HUDEP-2 (cell line): Measurements from ENCODE around the gene AHCYL2.
"Not testable (repeated sequence)": the region's sequence is repeated elsewhere in the genome, so short reads cannot be mapped to it uniquely, and the experiment has no call there.

Source experiments
- DNase-seq, 76 experiments: peaks; one replicate each; lab custom pipeline; 2025; ENCODE audit not compliant: unreplicated experiment in 76 of 76; lab: John Stamatoyannopoulos, UW

AHCYL2 gene

GRCh38 chr7:129443612-129444011, 218.8 kb downstream of the AHCYL2 start:
- DNase-seq = no peak

DNA sequence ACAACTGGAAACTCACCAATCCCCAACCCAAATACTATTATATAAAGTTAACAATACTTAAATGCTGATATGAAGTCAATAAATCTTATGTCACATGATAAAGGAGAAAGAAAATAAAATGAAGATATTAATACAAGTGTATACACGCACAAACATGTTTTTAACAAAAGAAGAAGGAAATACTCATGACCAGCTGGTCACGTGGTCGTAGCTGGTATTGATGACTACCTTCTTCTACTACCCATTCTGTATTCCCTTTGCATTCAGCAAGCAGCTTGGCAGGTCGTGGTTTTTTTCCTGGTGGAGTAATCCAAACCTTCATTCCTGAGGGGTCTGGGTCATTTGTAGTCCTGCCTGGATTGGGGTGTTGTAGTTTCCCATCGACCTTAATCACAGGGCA, 219.9 kb downstream of the AHCYL2 start:
- not testable (repeated sequence) for DNase-seq

DNA sequence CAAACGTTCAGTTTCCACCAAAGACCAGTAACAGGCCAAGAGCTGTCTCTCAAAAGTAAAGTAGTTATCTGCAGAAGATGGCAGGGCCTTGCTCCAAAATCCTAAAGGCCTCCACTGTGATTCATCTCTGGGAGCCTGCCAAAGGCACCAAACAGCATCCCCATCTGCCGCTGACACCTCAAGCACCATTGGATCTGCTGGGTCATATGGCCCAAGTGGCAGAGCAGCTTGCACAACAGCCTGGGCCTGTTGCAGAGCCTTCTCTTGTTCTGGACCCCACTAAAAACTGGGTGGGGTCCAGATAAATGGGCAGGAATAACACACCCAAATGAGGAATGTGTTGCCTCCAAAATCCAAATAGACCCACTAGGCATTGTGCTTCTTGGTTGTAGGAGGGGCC, 222.1 kb downstream of the AHCYL2 start:
- DNase-seq = peak in 9 of 76 experiments; percentile 1 to 31 (median 10)

- not testable (repeated sequence) for DNase-seq
Measured at GRCh38 chr7:129447445-129447844, 222.6 kb downstream of the AHCYL2 start.

DNA sequence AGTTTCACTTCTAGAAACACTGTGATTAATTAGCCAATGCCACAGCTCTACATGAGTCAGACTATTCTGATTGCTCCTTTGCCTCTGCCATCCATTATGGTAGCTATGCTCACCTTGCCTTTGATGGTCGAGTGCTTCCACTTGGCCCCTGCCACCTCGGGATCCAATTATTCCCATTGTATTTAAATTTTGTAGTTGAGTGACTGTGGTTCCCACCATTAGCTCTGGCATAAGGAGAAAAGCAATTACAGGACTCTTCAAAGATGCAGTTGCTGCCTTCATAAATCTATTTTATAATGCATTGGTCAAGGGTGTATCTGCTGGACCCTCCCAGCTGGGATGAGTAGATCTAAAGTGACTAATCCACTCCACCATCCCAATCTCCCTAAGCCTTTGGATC, 223.8 kb downstream of the AHCYL2 start:
- not testable (repeated sequence) for DNase-seq

- DNase-seq = no peak
Measured at GRCh38 chr7:129450295-129450694, 225.5 kb downstream of the AHCYL2 start.

DNA sequence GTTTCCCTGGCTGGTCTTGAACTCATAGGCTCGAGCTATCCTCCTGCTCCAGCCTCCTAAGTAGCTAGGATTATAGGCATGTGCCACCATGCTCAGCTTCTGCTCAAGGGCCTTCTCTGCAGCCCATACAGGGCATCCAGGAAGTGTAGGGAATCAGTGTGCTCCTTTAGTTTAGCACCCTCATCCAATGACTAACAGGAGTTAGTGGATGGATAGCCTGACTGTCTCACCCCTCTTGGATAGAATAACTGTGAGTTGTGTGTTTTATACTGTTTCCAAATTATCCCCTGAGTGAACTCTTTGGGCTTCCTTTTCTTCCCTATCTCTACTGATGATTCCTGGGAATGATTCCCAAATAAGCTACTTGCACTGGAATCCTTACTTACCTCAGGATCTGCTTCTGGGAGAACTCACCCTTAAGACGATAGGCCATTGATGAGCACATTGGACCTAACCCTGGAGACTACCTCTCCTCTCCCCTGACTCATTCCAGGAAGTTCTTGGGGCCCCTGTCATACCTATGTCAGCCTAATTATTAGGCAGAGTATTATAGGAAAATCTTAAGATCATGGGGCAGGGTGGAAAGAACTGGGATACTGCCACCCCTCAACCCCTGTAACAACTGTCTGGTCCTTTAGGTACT, 227.9 kb downstream of the AHCYL2 start:
- DNase-seq = no peak

DNA sequence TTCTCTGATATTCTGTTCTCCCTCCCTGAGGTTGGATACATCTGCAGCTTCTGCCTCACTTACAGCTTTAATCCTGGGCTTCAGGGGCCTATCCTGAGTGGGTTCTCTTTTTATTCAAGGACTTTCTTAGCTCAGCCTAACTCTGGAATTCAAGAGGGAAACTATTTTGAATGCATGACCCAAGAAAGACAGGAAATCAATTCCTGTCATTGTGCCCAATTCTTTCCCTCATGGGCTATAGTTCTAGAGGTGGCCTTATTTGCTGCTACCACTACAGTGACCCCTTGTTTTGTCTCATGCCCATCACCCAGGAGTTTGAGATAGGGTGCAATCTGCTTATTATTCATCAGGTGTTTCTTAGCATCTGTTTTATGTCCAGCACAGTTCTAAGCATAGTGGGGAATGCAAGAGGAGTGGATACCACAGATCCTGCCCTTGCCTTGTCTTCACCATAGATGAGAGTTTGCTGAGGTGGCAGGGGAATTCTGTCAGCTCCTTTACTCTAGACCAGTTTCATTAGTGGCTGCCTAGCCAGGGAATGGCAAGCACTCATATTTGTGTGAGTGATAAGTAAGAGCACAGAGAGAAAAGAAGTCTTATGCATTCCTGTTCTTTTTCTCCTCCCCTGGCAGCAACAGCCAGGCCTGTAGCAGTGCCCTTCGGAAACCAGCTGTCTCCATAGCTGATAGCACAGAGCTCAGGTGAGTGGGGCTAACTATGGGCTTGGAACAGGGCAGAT, 228.8 kb downstream of the AHCYL2 start:
- DNase-seq = no peak

GRCh38 chr7:129454249-129454551, 229.4 kb downstream of the AHCYL2 start:
- DNase-seq = no peak

DNA sequence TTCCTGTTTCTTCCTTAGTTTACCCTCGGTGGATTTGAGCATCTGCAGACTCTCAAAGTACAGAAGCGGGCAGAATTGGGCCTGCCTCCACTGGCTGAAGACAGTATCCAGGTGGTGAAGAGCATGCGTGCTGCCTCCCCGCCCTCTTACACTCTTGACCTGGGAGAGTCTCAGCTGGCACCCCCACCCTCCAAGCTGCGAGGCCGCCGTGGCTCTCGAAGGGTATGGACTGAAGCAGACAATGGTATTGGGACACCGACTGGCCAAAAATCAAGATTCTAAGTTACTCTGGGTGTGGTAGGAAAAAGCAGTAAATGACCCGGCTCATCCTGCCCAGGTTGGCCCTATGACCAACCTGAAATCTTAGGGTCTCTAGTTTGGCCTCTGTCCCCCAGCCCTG, 231.6 kb downstream of the AHCYL2 start:
- no peak for DNase-seq

GRCh38 chr7:129457101-129457500, 232.3 kb downstream of the AHCYL2 start:
- no peak for DNase-seq

DNA sequence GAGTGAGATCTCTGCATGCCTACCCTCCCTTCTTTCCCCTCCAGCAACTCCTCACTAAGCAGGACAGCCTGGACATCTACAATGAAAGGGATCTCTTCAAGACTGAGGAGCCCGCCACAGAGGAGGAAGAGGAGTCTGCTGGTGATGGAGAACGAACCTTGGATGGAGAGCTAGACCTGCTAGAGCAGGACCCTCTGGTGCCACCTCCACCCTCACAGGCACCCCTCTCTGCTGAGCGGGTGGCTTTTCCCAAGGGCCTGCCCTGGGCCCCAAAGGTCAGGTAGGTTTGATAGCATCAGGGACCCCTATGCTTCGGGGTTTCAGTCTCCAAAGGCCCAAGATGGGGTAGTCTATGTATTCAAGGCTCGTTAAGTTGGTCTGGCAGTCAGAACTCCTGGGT, 233.3 kb downstream of the AHCYL2 start:
- no peak for DNase-seq

DNA sequence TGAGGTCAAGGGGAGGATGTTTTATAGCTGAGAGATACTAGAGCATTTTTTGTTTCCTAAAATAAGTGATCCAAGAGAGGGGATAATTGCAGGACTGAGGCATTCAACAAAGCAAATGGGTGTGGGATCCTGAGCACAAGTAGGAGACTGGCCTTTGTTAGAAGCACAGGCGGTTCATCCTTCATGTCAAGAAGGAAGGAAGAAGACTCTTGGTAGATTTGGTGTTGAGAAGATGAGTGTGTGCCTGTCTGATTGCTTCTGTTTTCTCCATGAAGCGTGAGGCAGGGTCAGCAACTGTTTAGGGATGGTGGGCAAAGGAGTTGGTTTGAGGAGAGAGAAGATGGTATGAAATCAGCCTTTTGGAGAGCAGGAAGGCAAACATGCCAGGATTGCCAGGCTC, 237.0 kb downstream of the AHCYL2 start:
- DNase-seq = no peak

DNA sequence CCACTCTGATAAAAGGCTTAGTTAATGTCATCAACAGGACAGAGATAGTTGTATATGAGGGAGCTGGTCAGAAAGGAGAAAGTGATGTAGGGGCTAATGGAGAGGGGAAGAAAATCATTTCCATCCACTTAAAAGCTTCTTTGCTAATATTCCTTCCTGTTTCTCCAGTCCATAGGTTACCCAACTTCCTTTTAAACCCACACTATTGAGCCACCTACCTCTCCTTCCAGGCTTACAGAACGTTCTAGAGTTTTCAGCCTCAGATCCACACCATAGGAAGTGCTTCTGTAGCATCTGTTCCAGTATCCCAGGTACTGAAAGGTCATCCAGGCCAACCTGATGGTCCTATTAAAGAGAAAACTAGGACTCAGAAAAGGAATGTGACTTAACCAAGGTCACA, 237.6 kb downstream of the AHCYL2 start:
- no peak for DNase-seq

DNA sequence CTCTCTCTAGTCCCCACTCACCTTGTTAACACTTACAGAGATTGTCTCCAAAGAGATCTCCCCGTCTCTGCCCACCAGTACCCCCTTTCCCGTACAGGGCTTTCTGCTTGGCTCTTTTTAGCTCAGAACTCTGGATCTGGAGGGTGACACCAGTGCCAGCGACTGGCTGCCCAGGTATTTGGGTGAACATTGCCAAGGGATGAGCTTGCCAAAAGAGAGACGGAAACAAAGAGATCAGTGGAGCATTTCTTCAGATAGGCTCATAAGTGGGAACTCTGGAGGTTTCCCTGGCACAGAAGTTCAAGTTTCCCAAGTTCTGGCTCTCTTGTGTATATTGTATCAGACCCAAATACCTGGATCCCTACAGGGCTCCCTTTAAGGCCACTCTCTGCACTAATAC, 239.4 kb downstream of the AHCYL2 start:
- no peak for DNase-seq

DNA sequence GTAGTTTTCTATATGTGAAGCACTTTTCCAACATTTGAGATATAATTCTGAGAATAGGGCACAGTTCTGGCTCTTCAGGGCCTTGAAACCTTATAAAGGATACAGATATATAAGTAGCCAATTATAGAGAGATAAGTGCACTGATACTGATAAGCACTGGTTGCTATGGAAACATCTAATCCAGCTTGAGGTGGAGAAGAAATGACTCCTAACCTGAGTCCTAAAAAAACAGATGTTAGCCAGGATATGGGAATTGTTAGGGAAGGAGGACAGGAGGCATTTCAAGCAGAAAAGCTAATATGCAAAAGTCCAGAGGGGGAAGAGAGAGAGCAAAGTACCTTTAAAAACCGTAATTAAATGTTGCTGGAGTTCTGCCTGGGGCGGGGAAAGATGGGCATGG, 240.2 kb downstream of the AHCYL2 start:
- DNase-seq = no peak

GRCh38 chr7:129466796-129467195, 242.0 kb downstream of the AHCYL2 start:
- no peak for DNase-seq

DNA sequence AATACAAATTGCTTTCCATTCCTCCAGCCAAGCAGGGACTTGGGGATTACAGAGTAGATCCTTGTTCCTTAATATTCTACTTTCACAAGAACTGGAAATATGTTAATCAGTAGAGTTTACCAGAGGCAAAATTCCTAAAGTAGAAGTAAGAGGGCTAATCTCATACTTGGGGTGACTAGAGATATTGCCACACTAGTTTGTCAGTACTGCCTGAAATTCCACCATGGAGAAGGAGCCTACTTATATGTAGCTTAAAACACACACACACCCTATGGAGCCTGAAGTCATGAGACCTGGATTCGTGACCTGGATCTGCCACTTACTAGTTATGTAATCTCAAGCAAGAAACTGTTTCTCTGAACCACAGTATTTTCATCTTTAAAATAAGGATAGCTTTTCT, 243.3 kb downstream of the AHCYL2 start:
- no peak for DNase-seq

DNA sequence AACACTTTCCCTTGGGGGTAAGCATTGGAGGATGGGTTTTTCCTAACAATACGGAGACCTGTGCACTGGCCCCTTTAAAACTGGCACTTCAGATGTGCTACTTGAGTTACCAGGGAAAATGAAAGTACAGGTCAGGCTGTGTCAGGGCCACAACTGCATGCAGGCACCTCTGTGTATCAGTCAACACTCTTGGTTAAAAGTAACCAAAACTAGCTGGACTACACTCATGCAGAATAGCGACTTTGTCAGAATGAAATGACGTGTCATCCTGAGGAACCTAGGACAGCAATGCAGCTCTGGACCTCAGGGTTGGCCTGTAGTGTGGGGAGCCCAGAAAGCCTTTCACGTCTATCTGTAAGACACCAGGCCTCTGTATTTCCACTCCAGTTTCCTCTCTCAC, 243.7 kb downstream of the AHCYL2 start:
- DNase-seq = no peak

DNA sequence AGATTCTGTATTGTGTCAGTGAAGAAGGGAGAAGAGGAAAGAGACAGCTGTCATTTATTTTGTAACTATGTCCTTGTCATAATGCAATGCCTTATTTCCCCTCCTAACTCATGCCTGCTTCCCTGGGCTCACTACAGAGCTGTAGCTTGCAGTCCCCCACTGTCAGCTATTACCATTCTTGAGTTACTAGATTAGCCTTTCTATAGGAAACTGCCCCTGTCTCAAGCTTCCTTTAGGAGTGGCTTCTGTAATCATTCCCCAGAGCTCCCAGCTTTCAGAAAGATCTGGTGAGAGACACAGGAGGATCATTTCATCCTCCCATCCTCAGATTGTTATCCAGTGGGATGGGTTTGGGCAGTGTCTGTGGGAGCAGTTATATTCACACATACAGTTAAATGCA, 245.1 kb downstream of the AHCYL2 start:
- no peak for DNase-seq

- DNase-seq = no peak
Measured at GRCh38 chr7:129470411-129470810, 245.6 kb downstream of the AHCYL2 start.

DNA sequence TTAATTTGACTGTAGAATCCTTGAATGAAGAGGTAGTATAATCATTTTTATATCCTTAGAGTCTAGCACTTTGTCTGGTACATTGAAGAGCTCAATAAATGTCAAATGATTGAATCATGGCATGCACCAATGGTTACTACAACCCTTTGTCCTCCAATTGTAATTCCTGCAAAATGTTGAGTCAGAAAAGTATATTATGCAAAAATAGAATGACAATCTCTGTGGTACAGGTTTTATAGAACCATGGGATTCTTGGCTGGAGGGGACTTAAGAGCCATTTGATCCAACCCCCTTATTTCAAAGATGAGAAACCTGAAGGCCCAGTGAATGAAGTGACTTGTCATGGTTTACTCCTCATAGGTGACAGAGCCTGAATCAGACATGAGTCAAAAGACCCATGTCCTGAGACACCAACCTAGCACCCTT, 246.6 kb downstream of the AHCYL2 start:
- no peak for DNase-seq

DNA sequence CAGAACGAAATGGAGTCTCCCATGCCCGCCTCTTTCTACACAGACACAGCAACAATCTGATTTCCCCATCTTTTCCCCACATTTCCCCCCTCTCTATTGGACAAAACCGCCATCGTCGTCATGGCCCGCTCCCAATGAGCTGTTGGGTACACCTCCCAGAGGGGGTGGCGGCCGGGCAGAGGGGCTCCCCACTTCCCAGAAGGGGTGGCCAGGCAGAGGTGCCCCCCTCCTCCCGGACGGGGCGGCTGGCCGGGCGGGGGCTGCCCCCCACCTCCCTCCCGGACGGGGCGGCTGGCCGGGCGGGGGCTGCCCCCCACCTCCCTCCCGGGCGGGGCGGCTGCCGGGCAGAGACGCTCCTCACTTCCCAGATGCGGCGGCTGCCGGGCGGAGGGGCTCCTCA, 251.1 kb downstream of the AHCYL2 start:
- DNase-seq = peak in 3 of 76 experiments; percentile 5 to 18 (median 15)
